ENCODE data around the gene RAD18.

Gene RAD18

DNA sequence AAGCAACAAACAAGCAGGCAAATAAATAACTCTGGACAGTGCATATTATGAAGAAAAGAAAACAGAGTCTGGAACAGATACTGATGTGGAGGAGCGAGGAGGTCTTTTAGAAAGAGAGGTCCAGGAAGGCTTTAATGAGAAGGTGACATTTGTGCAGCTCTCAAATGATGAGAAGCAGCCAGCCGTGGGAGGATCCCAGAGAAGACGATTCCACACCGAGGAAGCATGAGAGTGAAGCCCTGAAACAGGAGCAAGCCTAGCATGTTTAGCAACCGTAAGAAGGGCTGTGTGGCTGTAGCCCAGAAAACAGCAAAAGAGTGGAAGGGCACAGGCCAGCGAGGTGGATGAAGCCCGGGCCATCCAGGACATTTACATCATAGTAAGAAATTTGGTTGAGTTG, 93.1 kb downstream of the RAD18 start:
- no peak for DNase-seq (ENCODE audit: low spot score)
- H3K27ac ChIP-seq, result no peak overlapping the region
- no peak overlapping the region for H3K4me3 ChIP-seq
- TF ChIP-seq CTCF (IDR thresholded peaks at IDR 0.05), result no peak

- no peak overlapping the region for H3K27ac ChIP-seq
- no peak overlapping the region for H3K4me3 ChIP-seq
- DNase-seq (ENCODE audit: low spot score), result no peak
- TF ChIP-seq CTCF (IDR thresholded peaks at IDR 0.05), result no peak
These were observed 93.7 kb downstream of the RAD18 start for GRCh38 chr3:8869613-8870012.

GRCh38 chr3:8868996-8869395, 94.3 kb downstream of the RAD18 start:
- no peak overlapping the region for H3K27ac ChIP-seq
- no peak for TF ChIP-seq CTCF (IDR thresholded peaks at IDR 0.05)
- no peak for DNase-seq (ENCODE audit: low spot score)
- H3K4me3 ChIP-seq, result no peak overlapping the region

DNA sequence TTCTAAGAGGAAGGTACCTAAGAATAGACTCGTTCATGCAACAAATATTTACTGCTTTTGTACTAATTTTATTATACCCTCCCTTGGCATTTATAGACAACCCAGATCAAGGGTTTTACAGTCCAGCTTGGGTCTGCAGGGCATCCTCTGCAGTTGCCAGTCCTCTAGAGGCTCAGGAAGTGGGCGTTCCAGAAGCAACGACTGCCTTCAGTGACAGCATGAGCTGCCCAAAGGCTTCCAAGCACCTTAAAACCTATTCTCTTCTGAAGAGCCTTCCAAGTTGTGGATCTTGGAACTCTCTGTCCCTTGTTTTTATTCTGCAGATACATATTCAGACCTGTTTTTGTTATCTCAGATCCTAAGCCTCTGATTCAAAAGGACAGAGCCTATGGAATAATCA, 95.6 kb downstream of the RAD18 start:
- Histone ChIP-seq H3K4me3 (no peak overlapping the region), H3K27ac (no peak overlapping the region)
- no peak for DNase-seq (ENCODE audit: low spot score)
- TF ChIP-seq CTCF (IDR thresholded peaks at IDR 0.05), result no peak

GRCh38 chr3:8865697-8866096, 97.6 kb downstream of the RAD18 start:
- DNase-seq (ENCODE audit: low spot score), result no peak
- TF ChIP-seq CTCF (IDR thresholded peaks at IDR 0.05), result no peak
- Histone ChIP-seq H3K4me3 (no peak overlapping the region), H3K27ac (no peak overlapping the region)

GRCh38 chr3:8864402-8865350, 98.6 kb downstream of the RAD18 start:
- no peak overlapping the region for H3K4me3 ChIP-seq
- TF ChIP-seq CTCF (IDR thresholded peaks at IDR 0.05), result no peak
- DNase-seq (ENCODE audit: low spot score), result no peak
- H3K27ac ChIP-seq, result no peak overlapping the region

GRCh38 chr3:8863891-8864290, 99.4 kb downstream of the RAD18 start:
- DNase-seq (ENCODE audit: low spot score), result no peak
- Histone ChIP-seq H3K4me3 (no peak overlapping the region), H3K27ac (no peak overlapping the region)
- TF ChIP-seq CTCF (IDR thresholded peaks at IDR 0.05), result no peak

Data from coronary artery (tissue), 2 donors.